NCI-H1436 treated with DMSO at 0.1 percent for 48 hours (cell line): ENCODE data around the gene DDX5.

Experiments used
- DNase-seq: peaks from one replicate; lab custom pipeline; 2025; lab: John Stamatoyannopoulos, UW

DDX5 gene

DNA sequence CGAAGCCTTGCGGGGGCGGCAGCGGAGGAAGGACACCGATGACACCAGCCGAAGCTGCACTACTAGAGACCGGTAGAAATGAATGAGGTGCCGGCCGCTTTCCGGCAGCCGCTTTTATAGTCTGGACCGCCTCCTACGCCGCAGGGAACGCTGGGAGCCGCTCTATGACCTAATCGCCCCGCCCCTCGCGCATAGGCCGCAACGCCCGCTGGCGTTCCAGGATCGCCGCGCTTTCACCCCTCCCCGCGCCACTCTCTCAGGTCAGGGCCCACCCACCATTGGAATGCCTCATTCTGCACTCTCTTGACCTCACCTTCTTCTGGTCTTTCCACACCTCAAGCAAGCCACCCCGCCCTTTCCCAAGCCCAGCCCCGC is at the start of gene DDX5:
TSS of gene DDX5 (minus strand) at position 89 of the 375 bp plus-strand sequence. CDS start 170 bp downstream, outside the sequence.
- DNase-seq = peak; percentile 97

DNA sequence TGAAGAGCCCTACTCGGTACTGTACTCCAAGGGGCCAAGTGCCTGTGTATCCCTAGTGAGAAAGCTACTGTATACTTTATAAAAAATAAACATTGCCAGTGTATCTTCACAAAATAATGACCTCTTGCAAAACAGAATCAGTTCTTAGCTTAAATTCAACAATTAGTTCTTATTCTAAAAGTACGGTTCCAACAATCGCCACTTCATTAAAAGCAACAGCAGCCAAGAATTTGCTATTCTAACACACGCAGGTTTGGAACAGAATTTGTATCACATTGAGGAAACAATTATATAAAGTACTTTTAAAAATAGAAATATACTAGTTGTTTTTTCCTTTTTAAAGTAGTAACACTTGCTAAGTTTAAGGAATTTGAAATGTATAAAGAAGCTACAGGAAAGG is 49.2 kb upstream of the DDX5 start:
- DNase-seq = no peak

DNA sequence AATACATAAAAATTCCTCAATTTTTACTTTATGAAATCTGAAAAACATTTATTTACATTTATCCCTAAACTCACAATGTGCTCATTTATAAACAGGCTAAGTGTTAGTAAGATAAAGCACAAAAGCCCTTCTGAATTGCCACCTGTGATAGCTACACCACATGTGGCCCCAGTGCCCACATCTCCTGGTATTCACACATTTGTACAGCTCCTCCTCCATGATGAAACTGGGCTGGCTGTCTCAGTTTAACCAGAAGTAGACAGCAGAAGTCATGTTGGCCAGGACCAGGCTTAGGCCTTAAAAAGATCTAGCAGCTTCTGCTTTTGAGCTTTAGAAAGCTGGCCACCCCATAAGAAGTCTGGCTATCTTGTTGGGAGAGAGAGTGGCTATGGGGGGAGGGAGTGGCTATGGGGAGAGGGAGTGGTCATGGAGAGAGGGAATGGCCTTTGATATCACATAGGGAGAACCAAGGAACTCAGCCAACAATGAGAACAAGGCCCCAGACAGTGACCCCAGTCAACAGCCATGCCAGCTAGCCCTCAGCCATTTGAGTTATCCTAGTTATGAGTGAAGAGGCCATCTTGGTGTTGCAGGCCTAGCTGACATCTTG is 48.0 kb upstream of the DDX5 start:
- DNase-seq = no peak

DNA sequence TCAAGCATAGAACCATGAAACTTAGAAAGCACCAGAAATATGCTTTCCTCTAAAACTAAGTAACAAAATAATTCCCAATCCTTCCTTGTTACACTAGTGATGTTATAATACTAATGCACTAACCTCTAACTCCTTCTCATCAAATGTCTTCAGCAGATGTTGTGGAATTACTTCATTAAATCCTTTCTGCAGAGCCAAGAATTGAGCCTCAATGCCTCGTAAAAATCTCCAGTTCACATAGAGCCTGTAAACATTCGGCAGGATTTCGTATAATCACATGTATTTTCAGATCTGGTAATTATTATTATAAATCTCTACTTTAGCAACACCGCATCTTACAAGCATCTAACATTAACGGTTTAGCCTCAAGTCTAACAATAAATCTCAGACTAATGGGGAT is 45.4 kb upstream of the DDX5 start:
- no peak for DNase-seq

DNA sequence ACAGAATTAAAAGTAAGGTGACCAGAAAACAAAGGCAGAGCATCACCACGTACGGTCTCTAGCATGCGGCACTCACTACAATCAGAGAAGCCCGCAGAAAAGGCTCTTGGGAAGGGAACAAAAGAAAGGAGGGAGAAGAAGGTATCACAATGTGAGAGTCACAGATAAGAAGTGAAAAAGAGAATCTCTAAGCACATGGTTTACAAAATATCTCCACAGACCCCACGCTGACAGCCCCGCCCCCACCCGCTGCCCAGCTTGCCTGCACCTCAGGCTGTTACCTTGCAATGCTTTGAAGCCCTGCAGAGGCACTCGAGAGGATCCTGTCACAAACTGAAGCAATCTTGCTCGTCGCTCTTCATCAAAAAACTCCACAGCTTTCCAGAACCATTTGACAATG is 41.2 kb upstream of the DDX5 start:
- no peak for DNase-seq

DNA sequence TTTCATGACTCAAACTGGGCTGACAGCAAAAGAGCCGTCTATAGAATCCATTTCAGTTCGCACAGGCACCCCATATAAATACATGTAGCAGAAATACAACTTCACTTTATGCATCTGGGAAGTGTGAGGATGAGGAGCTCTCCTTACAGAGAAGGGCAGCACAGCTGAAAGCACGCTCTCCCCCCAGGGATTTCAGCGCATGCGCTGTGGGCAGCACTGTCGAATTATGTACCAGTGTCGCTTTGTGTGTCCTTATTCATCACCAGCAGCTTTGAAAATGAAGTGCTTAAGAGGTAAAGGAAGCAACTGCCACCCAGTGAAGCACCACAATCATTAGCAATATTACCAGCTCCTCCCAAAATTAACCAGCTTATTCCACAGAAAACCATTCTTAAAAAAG is 40.6 kb upstream of the DDX5 start:
- peak; percentile 15 for DNase-seq

DNA sequence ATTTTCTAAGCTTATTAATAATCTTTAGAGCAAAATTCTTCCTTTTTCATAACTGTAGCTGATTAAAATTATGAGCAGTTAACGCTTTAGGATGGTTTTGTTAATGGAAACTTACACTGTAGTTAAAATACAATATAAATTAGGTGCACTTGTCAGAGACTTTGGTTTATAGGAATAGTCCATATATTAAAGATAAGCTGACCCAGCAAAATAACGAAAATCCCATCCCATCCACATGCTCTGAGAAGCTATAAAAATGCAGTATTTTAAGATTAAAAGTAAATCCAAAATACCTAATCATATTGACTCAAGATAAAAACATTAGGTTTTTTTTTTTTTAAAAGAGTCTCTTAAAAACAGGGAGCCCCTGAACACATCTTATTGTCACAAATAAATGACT is 38.7 kb upstream of the DDX5 start:
- DNase-seq = no peak

DNA sequence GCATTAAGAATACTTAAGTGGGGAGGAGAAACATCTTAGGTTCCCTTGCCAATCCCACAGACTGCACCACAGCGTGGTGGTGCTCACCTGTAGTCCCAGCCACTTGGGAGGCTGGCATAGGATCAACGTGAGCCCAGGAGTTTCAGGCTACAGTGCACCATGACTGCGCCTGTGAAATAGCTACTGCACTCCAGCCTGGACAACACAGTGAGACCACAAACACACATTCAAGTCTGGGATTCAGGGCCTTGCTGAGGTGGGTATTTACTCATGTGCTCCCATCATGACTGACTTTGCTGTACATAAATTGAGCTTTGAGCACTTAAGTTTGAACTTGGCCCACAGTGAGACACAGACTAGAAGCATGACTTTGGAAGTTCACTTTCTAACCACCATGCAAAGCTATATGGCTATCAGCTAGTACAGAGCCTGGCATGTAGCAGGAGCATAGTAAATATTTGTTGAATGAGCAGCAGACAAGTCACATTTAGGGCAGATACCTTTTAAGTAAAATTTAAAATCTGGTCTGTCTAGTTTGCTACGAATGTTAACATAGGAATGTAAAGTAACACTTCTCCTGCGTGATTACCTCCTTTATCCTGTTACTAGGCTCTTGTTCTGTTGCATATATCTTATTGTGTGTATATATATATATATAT is 34.2 kb upstream of the DDX5 start:
- DNase-seq = no peak

DNA sequence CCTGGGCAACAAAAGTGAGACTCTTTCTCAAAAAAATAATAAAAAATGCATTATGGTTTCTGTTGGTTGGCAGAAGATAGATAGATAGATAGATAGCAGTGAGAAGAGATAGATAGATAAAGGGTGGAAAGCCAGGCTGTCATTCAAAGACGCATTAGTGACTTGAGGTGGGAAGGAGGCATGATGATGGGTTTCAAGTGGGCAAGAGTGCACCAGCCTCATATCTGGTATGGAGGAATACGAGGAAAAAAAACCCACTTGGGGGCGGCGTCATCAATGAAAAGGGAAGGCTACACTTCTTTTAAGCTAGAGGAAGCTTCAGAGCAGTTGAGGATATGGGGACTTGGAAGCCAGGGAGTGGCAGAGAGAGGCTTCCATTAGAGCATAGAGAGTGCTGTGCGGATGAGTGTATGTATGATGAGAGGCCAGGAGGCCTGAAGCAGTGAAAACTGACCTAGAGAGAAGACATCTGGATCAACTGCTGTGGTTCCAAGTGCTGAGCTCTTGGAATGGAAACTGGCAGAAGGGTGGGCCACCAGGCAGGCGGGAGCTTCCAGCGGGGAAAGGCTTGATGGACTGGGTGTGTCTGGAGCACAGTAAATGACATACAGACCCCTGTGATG is 32.5 kb upstream of the DDX5 start:
- DNase-seq = no peak

DNA sequence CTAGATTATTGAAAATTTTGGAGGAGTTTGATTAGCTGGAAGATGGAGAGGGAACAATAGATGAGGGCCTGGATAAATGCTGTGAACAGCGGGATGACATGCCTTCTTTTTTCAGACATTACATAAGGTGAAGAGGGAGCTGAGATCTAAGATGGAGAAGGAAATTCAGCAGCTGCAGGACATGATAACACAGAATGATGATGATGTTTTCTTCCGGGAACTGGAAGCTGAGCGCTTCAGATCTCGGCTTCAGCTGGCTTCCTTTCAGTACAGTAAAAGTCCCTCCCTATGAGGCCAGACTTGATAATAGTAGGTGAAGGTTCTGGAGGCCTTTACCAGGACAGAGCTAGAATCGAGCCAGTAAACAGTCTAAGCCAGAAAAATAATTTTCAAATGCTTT is 31.4 kb upstream of the DDX5 start:
- DNase-seq = no peak

DNA sequence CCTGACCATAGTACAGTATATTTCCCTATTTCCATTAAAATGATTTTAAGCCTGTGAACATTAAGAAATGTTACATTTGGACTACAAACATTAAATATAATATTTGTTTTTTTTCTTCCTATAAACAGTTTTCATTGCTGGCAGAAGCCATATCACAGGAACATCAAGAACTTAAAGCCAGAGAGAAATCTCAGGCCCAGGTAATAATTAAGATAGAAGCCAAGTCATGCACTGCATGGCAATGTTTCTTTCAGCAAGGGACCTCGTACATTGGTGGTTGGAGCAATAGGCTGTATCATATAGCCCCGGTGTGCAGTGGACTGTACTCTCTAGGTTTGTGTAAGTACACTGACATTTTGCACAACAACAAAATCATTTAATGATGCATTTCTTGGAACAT is 30.8 kb upstream of the DDX5 start:
- DNase-seq = no peak

DNA sequence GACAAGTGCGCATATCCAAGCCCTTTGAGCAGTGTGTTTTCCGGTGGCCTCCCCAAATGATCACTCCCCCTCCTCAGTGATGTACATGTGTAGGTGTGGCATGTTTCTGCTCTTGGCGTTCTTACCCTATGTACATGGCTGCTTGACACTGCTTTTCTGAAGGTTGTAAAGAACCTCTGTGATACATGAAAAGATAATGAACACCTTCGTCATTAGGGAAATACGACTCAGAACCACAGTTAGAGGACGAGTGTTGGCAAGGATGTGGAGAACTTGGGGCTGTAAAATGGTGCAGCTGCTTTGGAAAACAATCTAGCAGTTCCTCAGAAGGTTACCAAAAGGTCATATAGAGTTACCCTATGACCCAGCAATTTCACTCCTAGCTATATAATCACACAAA is 29.3 kb upstream of the DDX5 start:
- DNase-seq = no peak

DNA sequence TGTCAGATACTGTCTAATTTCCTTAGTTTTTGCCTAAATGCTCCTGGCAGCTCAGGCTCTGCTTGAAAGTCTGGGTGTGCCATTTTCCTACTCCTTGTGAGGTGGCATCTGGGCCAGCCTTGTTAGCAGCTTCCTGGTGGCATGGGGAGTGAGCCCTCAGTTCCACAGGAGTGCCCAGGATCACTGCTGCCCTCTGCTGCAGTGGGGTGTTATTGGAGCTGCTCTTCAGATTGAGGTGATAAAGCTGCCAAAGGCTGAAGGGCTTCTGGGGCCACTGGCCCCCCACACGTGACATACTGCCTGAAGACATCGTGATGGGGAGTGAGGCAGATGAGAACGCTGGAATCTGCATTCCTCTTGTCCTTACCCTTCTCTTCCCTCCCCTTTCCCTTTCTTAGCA is 28.1 kb upstream of the DDX5 start:
- no peak for DNase-seq

DNA sequence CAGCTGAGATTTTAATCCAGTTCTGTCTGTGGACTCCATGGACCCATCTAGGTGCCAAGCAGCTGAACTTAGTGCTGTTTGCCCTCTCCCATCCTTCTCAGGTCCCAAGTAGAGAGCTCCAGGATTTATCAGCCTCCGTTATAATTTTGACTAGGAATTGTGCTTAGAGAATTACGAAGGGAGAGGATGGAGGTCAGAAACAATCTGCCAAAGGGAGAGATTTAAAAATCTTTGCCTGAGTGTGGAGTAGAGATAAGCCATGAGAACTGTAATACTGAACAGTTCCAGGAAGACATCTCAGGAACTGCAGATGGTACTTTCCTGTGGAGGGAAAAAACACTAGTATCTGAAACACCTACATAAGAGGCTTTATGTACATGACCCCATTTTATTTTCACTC is 27.7 kb upstream of the DDX5 start:
- no peak for DNase-seq

DNA sequence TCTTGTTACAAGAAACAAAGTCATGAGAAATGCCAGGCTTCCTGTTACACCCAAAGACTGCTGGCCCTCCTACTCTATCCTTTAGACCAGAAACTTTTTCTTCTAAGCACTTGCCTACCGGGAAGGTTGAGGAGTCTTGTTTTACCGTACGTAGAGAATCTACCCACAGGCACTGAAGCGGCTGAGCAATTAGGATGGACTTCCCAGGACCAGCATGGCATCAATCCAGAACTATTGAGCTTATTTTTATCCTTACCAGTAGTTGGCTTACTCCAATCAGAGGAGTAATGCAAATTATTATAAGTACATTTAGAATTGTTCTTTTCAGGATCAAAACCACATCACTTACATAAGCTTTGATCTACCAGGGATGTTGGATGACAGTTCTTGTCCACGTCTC is 26.3 kb upstream of the DDX5 start:
- DNase-seq = no peak

DNA sequence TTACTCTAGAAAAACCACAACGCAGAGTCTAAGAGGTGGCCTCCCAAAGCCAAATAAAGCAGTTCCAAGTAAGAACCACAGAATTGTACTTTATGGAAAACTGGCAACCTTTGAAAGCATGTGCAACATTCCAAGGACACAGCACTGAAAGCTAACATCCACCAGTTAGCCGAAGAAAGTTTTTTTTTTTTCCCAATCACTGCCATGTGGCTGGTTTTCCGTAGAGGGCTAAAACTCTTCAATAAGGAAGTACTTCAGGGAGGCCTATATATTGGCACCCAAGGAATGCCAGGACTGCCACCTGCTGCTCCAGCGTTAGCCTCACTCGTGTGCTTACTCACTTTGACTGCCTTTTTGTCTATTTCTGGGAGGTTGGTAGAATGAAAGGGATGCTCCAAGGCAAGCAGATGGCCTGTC is 25.9 kb upstream of the DDX5 start:
- DNase-seq = no peak

DNA sequence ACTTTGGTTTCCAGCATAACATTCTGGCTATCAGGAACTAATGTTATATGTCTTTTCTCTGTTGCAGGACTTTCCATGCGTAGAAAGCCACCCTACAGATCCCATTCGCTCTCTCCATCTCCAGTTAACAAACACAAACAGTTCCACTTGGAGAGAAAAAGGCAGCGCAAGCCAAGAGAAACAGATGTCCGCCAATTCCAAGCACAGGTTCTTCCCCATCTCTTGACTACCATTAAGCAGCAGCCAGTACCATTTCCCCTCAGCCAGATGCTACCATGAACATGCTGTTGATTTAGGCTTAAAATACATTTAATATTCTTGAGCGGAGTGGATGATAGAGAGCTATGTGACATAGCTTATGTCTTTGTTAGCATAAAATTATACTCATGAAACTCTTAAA is 23.1 kb upstream of the DDX5 start:
- DNase-seq = no peak

DNA sequence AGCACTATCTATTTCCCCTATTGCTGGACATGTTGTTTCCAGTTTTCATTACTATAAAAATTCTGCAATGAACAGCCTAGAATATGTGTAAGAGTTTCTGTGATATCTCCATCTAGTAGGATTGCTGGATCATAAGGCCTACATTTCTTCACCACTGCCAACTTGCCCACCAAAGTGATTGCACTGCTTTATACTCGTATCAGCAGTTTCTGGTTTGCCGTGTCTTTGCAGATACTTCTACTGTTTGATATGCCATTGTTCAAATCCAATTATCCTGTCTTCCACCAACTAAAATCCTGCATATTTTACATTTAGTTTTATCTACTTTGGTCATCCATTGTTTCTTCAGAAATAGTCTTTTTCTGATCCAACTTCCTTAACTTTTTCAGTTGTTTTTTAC is 21.8 kb upstream of the DDX5 start:
- DNase-seq = no peak

DNA sequence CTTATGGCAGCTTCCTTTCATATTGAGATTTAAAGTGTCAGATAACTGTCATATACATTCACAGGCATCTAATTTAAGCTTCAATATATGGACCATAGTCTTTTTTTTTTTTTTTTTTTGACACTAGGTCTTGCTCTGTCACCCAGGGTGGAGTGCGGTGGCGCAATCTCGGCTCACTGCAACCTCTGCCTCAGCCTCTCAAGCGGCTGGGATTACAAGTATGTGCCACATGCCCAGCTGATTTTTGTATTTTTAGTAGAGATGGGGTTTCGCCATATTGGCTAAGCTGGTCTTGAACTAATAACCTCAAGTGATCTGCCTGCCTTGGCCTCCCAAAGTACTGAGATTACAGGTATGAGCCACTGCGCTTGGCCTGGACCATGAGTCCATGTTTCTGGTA is 14.3 kb upstream of the DDX5 start:
- no peak for DNase-seq

DNA sequence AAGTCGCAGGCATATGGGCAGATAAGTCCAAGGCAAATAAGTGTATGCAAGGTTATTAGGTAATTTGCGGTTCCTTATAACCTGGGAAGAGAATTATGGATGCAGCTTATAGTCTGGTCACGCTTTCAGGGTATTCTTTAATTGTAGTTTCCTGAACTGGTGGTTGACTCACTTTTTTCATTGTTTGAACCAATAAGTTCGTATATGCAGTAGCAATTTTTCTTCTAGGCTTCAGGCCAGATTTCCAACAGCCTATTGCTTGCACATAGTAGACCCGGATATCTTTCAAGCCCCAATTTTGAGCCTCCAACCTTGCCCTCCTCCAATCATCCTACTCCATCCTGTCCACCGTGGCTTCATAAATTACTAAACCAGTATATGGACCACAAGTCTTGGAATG is 13.5 kb upstream of the DDX5 start:
- no peak for DNase-seq

DNA sequence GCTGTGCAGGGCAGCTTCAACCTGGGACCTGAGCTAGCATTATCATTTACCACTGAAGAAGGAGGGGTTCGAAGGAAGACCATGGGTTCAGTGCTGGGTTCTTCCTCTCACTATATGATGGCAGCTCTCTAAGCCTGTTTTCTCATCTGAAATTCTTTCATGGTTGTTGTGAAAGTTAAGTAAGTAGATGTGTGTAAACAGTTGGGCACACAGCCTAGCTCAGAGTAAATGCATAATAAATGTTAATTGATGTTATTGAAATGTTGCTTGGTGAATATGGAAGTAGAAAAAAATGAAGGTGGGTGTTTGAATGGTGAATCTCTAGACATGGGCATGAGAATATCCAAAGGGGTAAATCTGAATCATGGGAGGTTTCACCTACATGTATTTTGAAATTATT is 9.7 kb upstream of the DDX5 start:
- no peak for DNase-seq

DNA sequence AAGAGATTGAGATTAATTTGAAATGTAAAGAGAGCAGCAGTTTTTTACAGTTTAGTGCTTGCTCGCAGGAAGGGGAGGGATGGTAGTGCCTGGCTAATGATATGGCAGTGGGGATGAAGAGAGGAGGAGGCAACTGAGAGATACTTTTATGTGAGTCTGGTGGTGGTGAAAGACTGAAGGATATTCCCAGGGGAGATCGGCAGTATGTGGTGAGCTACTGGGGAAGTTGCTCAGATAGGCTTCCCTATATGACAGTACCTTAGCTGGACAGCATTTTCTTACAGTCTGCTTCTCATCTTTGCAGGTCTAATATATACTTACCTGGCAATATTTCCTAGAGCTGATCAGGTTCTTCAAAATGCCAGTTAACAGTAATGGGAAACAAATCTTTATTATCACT is 9.3 kb upstream of the DDX5 start:
- DNase-seq = no peak

DNA sequence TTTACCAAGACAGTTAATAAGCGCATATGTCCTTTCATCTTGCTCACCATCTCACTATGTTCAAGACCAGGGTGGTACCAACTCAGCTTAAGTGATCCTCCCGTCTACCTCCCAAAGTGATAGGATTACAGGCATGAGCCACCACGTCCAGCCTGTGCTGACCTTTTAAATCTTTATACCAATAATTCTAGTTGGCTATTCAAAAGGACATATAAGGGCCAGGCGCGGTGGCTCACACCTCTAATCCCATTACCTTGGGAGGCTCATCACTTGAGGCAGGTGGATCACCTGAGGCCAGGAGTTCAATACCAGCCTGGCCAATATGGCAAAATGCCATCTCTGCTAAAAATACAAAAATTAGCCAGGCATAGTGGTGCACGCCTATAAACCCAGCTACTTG is 3.1 kb upstream of the DDX5 start:
- DNase-seq = no peak

DNA sequence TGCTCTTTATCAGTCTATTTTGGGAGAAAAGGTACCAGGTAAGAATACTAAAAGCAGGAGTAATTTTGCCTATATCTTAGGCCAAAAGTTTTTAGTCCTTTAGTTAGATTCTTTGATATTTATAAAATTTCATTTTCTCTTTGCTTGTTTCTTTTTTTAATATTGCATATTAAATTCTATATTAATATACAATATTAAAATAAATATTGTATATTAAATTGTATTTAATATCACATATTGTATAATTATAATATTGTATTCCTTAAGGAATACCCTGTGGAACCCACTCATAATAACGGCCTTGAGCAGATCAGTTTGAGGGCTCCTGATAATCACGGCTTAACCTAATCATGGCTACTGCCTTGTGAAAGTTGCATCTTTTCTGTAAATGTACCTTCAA is 2.6 kb upstream of the DDX5 start:
- no peak for DNase-seq
